Measurements from ENCODE around the gene RPE65. TPM values are rescaled to one million over a fixed set of nuclear protein-coding genes. Genes with fewer than 3 reads are reported as not detected.
"Not testable (repeated sequence)": the region's sequence is repeated elsewhere in the genome, so short reads cannot be mapped to it uniquely, and the experiment has no call there.

The RPE65 gene
- polyA plus RNA-seq, 1 donor (not counting 4 experiments of a cell fraction or from before 2014, with no cell fraction given), result not detected

- dilution Hi-C loops (cut with MboI; ENCODE audit: extremely low pct_ligation_motif_present, low sequenced_read_pairs), result no loop called here
- Histone ChIP-seq H3K4me1 (ENCODE audit: control insufficient read depth, extremely low read depth, insufficient read depth, low read length) (peaks cover 12% of the 10 kb centered on the region), H3K9me3 (ENCODE audit: control insufficient read depth, low read depth, low read length) (no peaks in the 10 kb centered on the region), H3K27me3 (ENCODE audit: control insufficient read depth, extremely low read depth, insufficient read depth, low read length) (no peaks in the 10 kb centered on the region), H3K4me2 (ENCODE audit: control insufficient read depth, extremely low read depth, insufficient read depth, low read depth, low read length) (peak overlapping the region; percentile 87), H2AFZ (ENCODE audit: control insufficient read depth, low read length) (peak overlapping the region; percentile 99), H3K27ac (ENCODE audit: control insufficient read depth, insufficient read depth, low read length) (peak overlapping the region; percentile 91), H3K9ac (ENCODE audit: control insufficient read depth, extremely low read depth, insufficient read depth, low read length) (peak overlapping the region; percentile 95), H3K36me3 (ENCODE audit: control insufficient read depth in 2 of 2, extremely low read depth in 1 of 2, insufficient read depth in 2 of 2, low read length in 2 of 2) (peaks cover 0 to 16% of the 10 kb centered on the region in 2 experiments), H3K79me2 (ENCODE audit: control insufficient read depth, insufficient read depth, low read length) (peaks cover 30% of the 10 kb centered on the region), H3K9me1 (ENCODE audit: control insufficient read depth, extremely low read depth, insufficient read depth, low read length) (peaks cover 2% of the 10 kb centered on the region), H3K4me3 (ENCODE audit: control insufficient read depth in 2 of 3, extremely low read depth in 1 of 3, insufficient read depth in 2 of 3, low read depth in 1 of 3, low read length in 3 of 3) (peak overlapping the region in 2 of 3 experiments; percentile 90 to 94), H4K20me1 (ENCODE audit: control insufficient read depth, extremely low read depth, insufficient read depth, low read length) (no peaks in the 10 kb centered on the region)
- TF ChIP-seq CTCF (optimal IDR thresholded peaks at IDR 0.05 in 1 of 3, IDR thresholded peaks at IDR 0.05 in 1 of 3, conservative IDR thresholded peaks at IDR 0.05 in 1 of 3; ENCODE audit: extremely low read depth in 1 of 3, insufficient read depth in 2 of 3, low read length in 3 of 3) (no peak), EZH2 (IDR thresholded peaks at IDR 0.05; ENCODE audit: low read length) (no peak)
- DNase-seq (ENCODE audit: low read depth, low spot score) (no peak), FAIRE-seq (peak; percentile 32)
These were observed 45.8 kb upstream of the RPE65 start for GRCh38 chr1:68495532-68495931.

GRCh38 chr1:68493193-68493592 lies 43.4 kb upstream of the RPE65 start:
- peaks cover 12% of the 10 kb centered on the region for H3K4me1 ChIP-seq (ENCODE audit: control insufficient read depth, extremely low read depth, insufficient read depth, low read length)
- peaks cover 35% of the 10 kb centered on the region for H3K79me2 ChIP-seq (ENCODE audit: control insufficient read depth, insufficient read depth, low read length)
- no peak for TF ChIP-seq EZH2 (IDR thresholded peaks at IDR 0.05; ENCODE audit: low read length)
- H3K9ac ChIP-seq (ENCODE audit: control insufficient read depth, extremely low read depth, insufficient read depth, low read length), result no peak overlapping the region
- FAIRE-seq (no peak), DNase-seq (ENCODE audit: low read depth, low spot score) (no peak)
- H3K27ac ChIP-seq (ENCODE audit: control insufficient read depth, insufficient read depth, low read length), result no peak overlapping the region
- H3K9me3 ChIP-seq (ENCODE audit: control insufficient read depth, low read depth, low read length), result peaks cover 2% of the 10 kb centered on the region
- H3K36me3 ChIP-seq (ENCODE audit: control insufficient read depth in 2 of 2, extremely low read depth in 1 of 2, insufficient read depth in 2 of 2, low read length in 2 of 2), result peaks cover 0 to 20% of the 10 kb centered on the region in 2 experiments
- H4K20me1 ChIP-seq (ENCODE audit: control insufficient read depth, extremely low read depth, insufficient read depth, low read length), result no peaks in the 10 kb centered on the region
- no peak overlapping the region for H3K4me3 ChIP-seq (ENCODE audit: control insufficient read depth in 2 of 3, extremely low read depth in 1 of 3, insufficient read depth in 2 of 3, low read depth in 1 of 3, low read length in 3 of 3)
- H3K27me3 ChIP-seq (ENCODE audit: control insufficient read depth, extremely low read depth, insufficient read depth, low read length), result no peaks in the 10 kb centered on the region
- H3K9me1 ChIP-seq (ENCODE audit: control insufficient read depth, extremely low read depth, insufficient read depth, low read length), result peaks cover 2% of the 10 kb centered on the region
- no peak overlapping the region for H3K4me2 ChIP-seq (ENCODE audit: control insufficient read depth, extremely low read depth, insufficient read depth, low read depth, low read length)
- no peak overlapping the region for H2AFZ ChIP-seq (ENCODE audit: control insufficient read depth, low read length)
- dilution Hi-C loops (cut with MboI; ENCODE audit: extremely low pct_ligation_motif_present, low sequenced_read_pairs), result no loop called here

GRCh38 chr1:68492255-68492654 lies 42.5 kb upstream of the RPE65 start:
- H2AFZ ChIP-seq (ENCODE audit: control insufficient read depth, low read length); H3K4me1 ChIP-seq (ENCODE audit: control insufficient read depth, extremely low read depth, insufficient read depth, low read length); H3K4me2 ChIP-seq (ENCODE audit: control insufficient read depth, extremely low read depth, insufficient read depth, low read depth, low read length); H3K9me1 ChIP-seq (ENCODE audit: control insufficient read depth, extremely low read depth, insufficient read depth, low read length); FAIRE-seq; H4K20me1 ChIP-seq (ENCODE audit: control insufficient read depth, extremely low read depth, insufficient read depth, low read length); H3K9me3 ChIP-seq (ENCODE audit: control insufficient read depth, low read depth, low read length); dilution Hi-C loops (cut with MboI; ENCODE audit: extremely low pct_ligation_motif_present, low sequenced_read_pairs); H3K4me3 ChIP-seq (ENCODE audit: control insufficient read depth in 2 of 3, extremely low read depth in 1 of 3, insufficient read depth in 2 of 3, low read depth in 1 of 3, low read length in 3 of 3); DNase-seq (ENCODE audit: low read depth, low spot score); H3K9ac ChIP-seq (ENCODE audit: control insufficient read depth, extremely low read depth, insufficient read depth, low read length); H3K27me3 ChIP-seq (ENCODE audit: control insufficient read depth, extremely low read depth, insufficient read depth, low read length); H3K27ac ChIP-seq (ENCODE audit: control insufficient read depth, insufficient read depth, low read length): not testable (repeated sequence)
- peaks cover 35% of the 10 kb centered on the region for H3K79me2 ChIP-seq (ENCODE audit: control insufficient read depth, insufficient read depth, low read length)
- peaks cover 0 to 20% of the 10 kb centered on the region in 2 experiments for H3K36me3 ChIP-seq (ENCODE audit: control insufficient read depth in 2 of 2, extremely low read depth in 1 of 2, insufficient read depth in 2 of 2, low read length in 2 of 2)
